Natural killer cell (primary cell): ENCODE data around the gene SMPD2. TPM values are rescaled to one million over a fixed set of nuclear protein-coding genes. Genes with fewer than 3 reads are reported as not detected.

Experiments
- ATAC-seq, 3 donors: fragments of 150-1000 bp in 2 of 3; fragments of 200-7000 bp in 1 of 3; cut with Tn5 transposase; 1 replicate in 1 of 3; 2 replicates in 2 of 3; pipeline ENCODE4 v1.10.0; 2021; ENCODE audit warnings: mild to moderate bottlenecking in 2 of 3, moderate library complexity in 2 of 3
- DNase-seq, 2 donors: peaks; one replicate each; pipeline versions ENCODE4 v3.0.0 to v3.0.0-alpha.2; 2013 to 2021; ENCODE audit warnings: mixed read lengths in 1 of 2
- H3K27ac ChIP-seq: one replicate; pipeline ENCODE4 v1.5.1; 2013; ENCODE audit warnings: mild to moderate bottlenecking, low read length
- H3K27me3 ChIP-seq: one replicate; pipeline ENCODE4 v1.6.1; 2013; ENCODE audit warnings: low read length; ENCODE audit not compliant: control insufficient read depth, insufficient read depth
- H3K36me3 ChIP-seq: one replicate; pipeline ENCODE4 v1.6.1; 2013; ENCODE audit warnings: low read length; ENCODE audit not compliant: control insufficient read depth, insufficient read depth
- H3K4me1 ChIP-seq: one replicate; pipeline ENCODE4 v1.6.1; 2013; ENCODE audit warnings: low read length; ENCODE audit not compliant: control insufficient read depth, insufficient read depth
- H3K4me3 ChIP-seq: one replicate; pipeline ENCODE4 v1.5.1; 2013; ENCODE audit warnings: low read length
- H3K9me3 ChIP-seq: one replicate; pipeline ENCODE4 v1.6.1; 2013; ENCODE audit warnings: low read length; ENCODE audit not compliant: control insufficient read depth, insufficient read depth
- H3K27ac Mint-ChIP-seq, 2 donors: one replicate each; pipeline ENCODE4 v1.8.0; 2022; ENCODE audit warnings: mild to moderate bottlenecking in 2 of 2, mixed read lengths in 2 of 2, moderate library complexity in 1 of 2
- H3K27me3 Mint-ChIP-seq, 2 donors: one replicate each; pipeline ENCODE4 v1.8.0; 2022; ENCODE audit warnings: low read depth in 2 of 2, mixed read lengths in 2 of 2
- H3K36me3 Mint-ChIP-seq: one replicate; pipeline ENCODE4 v1.8.0; 2022; ENCODE audit warnings: mixed read lengths
- H3K4me1 Mint-ChIP-seq, 2 donors: one replicate each; pipeline ENCODE4 v1.8.0; 2022; ENCODE audit warnings: mixed read lengths in 2 of 2
- H3K4me3 Mint-ChIP-seq: one replicate; pipeline ENCODE4 v1.8.0; 2022; ENCODE audit warnings: mild to moderate bottlenecking, moderate library complexity, mixed read lengths
- H3K9me3 Mint-ChIP-seq, 2 donors: one replicate each; pipeline ENCODE4 v1.8.0; 2022; ENCODE audit warnings: mixed read lengths in 2 of 2
- CTCF ChIP-seq: fragments of 200-600 bp; IDR thresholded peaks from one replicate; pipeline ENCODE4 v1.8.0; 2022; ENCODE audit warnings: antibody characterized with exemption
- WGBS: methylation state at CpG from one replicate; pipeline ENCODE4 v1.1.7; 2013; ENCODE audit warnings: missing lambda C conversion rate; ENCODE audit not compliant: insufficient coverage; 5-methylcytosine and 5-hydroxymethylcytosine counted together
- intact Hi-C: fragments of 100-400 bp; cut with micrococcal nuclease; formaldehyde crosslinking; loops from one replicate; pipeline ENCODE4 v1.14.2; 2022
- total RNA-seq, 4 donors: library from RNA; stranded (reverse); fragments of 120-200 nt in 1 of 4; gene quantifications; one replicate each; pipeline versions ENCODE4 v1.2.3 to v1.2.4, GENCODE V29; 2013 to 2022

Gene SMPD2
- total RNA-seq, 3 donors from 2014 or later (not counting 1 experiment from before 2014, with no cell fraction given): 25.0 to 37.3 (median 29.3) TPM

GRCh38 chr6:109475625-109476024 is 35.1 kb downstream of the SMPD2 start:
- Mint-ChIP-seq H3K27me3 (no peaks in the 10 kb centered on the region), H3K27ac (no peak overlapping the region), H3K9me3 (no peaks in the 10 kb centered on the region), H3K36me3 (peaks cover 41% of the 10 kb centered on the region), H3K4me3 (no peak overlapping the region), H3K4me1 (peaks cover 73 to 74% of the 10 kb centered on the region in 2 donors)
- no peak for ATAC-seq
- Histone ChIP-seq H3K36me3 (peaks cover 64% of the 10 kb centered on the region), H3K27me3 (no peaks in the 10 kb centered on the region), H3K9me3 (no peaks in the 10 kb centered on the region), H3K4me3 (no peak overlapping the region), H3K4me1 (peaks cover 37% of the 10 kb centered on the region), H3K27ac (no peak overlapping the region)
- 100% methylated on average over 2 of the region's 2 CpGs for WGBS
- intact Hi-C loops: no loop called here
- TF ChIP-seq CTCF: no peak
- no peak for DNase-seq

- H3K27ac ChIP-seq: no peak overlapping the region
- 97% methylated on average over 2 of the region's 2 CpGs for WGBS
These were observed 36.7 kb downstream of the SMPD2 start for GRCh38 chr6:109477184-109477583.

GRCh38 chr6:109477725-109478124 is 37.2 kb downstream of the SMPD2 start:
- H3K36me3 ChIP-seq: peaks cover 52% of the 10 kb centered on the region
- peak overlapping the region; percentile 31 for H3K4me3 Mint-ChIP-seq
- H3K4me1 ChIP-seq: peaks cover 40% of the 10 kb centered on the region
- no peaks in the 10 kb centered on the region for H3K9me3 ChIP-seq
- H3K4me3 ChIP-seq: no peak overlapping the region
- no peak for DNase-seq
- H3K27me3 ChIP-seq: no peaks in the 10 kb centered on the region
- H3K27ac ChIP-seq: no peak overlapping the region
- intact Hi-C loops: no loop called here
- TF ChIP-seq CTCF: no peak
- H3K9me3 Mint-ChIP-seq: no peaks in the 10 kb centered on the region
- WGBS: 86% methylated on average over 2 of the region's 2 CpGs
- H3K36me3 Mint-ChIP-seq: peaks cover 46% of the 10 kb centered on the region
- peak overlapping the region in 1 of 2 donors; percentile 33 for H3K27ac Mint-ChIP-seq
- ATAC-seq: no peak
- H3K4me1 Mint-ChIP-seq: peaks cover 72 to 76% of the 10 kb centered on the region in 2 donors
- H3K27me3 Mint-ChIP-seq: no peaks in the 10 kb centered on the region

More at GRCh38 chr6:109477184-109477583, 36.7 kb downstream of the SMPD2 start:
- no peak for TF ChIP-seq CTCF
- Mint-ChIP-seq H3K4me1 (peaks cover 73 to 76% of the 10 kb centered on the region in 2 donors), H3K27me3 (no peaks in the 10 kb centered on the region), H3K36me3 (peaks cover 52% of the 10 kb centered on the region), H3K9me3 (no peaks in the 10 kb centered on the region), H3K4me3 (peak overlapping the region; percentile 31), H3K27ac (peak overlapping the region in 1 of 2 donors; percentile 33)
- peaks cover 37% of the 10 kb centered on the region for H3K4me1 ChIP-seq
- no peak for ATAC-seq
- H3K9me3 ChIP-seq: no peaks in the 10 kb centered on the region
- no peak for DNase-seq
- peaks cover 57% of the 10 kb centered on the region for H3K36me3 ChIP-seq
- intact Hi-C loops: no loop called here
- H3K4me3 ChIP-seq: no peak overlapping the region
- no peaks in the 10 kb centered on the region for H3K27me3 ChIP-seq

- DNase-seq (no peak), ATAC-seq (no peak)
- Mint-ChIP-seq H3K36me3 (peaks cover 40% of the 10 kb centered on the region), H3K9me3 (no peaks in the 10 kb centered on the region), H3K4me3 (peak overlapping the region; percentile 85), H3K27me3 (no peaks in the 10 kb centered on the region), H3K27ac (peak overlapping the region; percentile 18 to 43), H3K4me1 (peaks cover 70% of the 10 kb centered on the region in 2 donors)
- no peak for TF ChIP-seq CTCF
- peaks cover 40% of the 10 kb centered on the region for H3K4me1 ChIP-seq
- H3K4me3 ChIP-seq: no peak overlapping the region
- no peaks in the 10 kb centered on the region for H3K27me3 ChIP-seq
- H3K36me3 ChIP-seq: peaks cover 46% of the 10 kb centered on the region
- intact Hi-C loops: no loop called here
- 90% methylated on average over 7 of the region's 9 CpGs for WGBS
- no peak overlapping the region for H3K27ac ChIP-seq
- H3K9me3 ChIP-seq: no peaks in the 10 kb centered on the region
These were observed 37.8 kb downstream of the SMPD2 start for GRCh38 chr6:109478222-109478805.
